ENCODE measurements around the gene LY86. TPM values are rescaled to one million over a fixed set of nuclear protein-coding genes. Genes with fewer than 3 reads are reported as not detected.

Gene LY86
- total RNA-seq, 2 experiments from 2014 or later: 1.8 to 2.0 TPM

DNA sequence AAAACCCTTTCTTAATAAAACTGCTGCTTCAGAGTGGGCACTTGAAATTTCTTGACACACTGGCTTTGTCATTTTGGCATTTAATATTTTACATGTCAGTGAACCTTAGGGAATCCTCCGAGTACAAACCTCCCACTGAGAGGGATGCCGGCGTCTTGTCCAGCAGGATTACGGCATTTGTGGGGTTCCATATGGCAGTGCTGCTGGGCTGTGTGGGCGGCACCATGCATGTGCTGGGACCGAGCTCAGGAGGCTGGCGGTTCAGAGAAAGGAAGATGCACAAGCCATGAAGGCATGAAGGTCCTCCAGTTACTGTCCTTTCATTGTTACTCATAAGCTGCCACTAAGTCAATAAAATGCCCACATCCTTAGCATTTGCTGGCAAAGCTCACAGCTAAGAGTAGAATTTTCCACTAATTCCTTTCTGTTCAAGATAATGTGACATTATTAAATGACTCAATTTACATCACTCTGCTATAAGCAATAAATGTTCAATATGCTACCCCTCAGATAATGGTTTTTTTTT lies 61.4 kb downstream of the LY86 start:
- Mint-ChIP-seq H3K4me1 (ENCODE audit: low read depth) (peaks cover 47% of the 10 kb centered on the region), H3K36me3 (ENCODE audit: low read depth) (no peaks in the 10 kb centered on the region), H3K9me3 (no peaks in the 10 kb centered on the region), H3K4me3 (no peak overlapping the region), H3K27me3 (ENCODE audit: low read depth) (no peaks in the 10 kb centered on the region), H3K27ac (no peak overlapping the region)
- intact Hi-C loops (cut with micrococcal nuclease): no loop called here
- peak; percentile 32 for DNase-seq
- CTCF ChIA-PET: interaction anchor here (0.6 to 1.1 kb wide), 3 partner anchors 26 to 74 kb away, joined by 3 read pairs; no protein-coding TSS in a partner anchor

- CTCF ChIA-PET: interaction anchor here (0.6 kb wide), 1 partner anchor 75 kb away, joined by 3 read pairs; no protein-coding TSS in a partner anchor
- no peak overlapping the region for H3K27ac Mint-ChIP-seq
- DNase-seq: no peak
- H3K4me3 Mint-ChIP-seq: no peak overlapping the region
- peaks cover 57% of the 10 kb centered on the region for H3K4me1 Mint-ChIP-seq (ENCODE audit: low read depth)
- no peaks in the 10 kb centered on the region for H3K27me3 Mint-ChIP-seq (ENCODE audit: low read depth)
- H3K36me3 Mint-ChIP-seq (ENCODE audit: low read depth): no peaks in the 10 kb centered on the region
- no peaks in the 10 kb centered on the region for H3K9me3 Mint-ChIP-seq
- intact Hi-C loops (cut with micrococcal nuclease): no loop called here
Observed at GRCh38 chr6:6650839-6651238, 62.3 kb downstream of the LY86 start.

- Mint-ChIP-seq H3K9me3 (no peaks in the 10 kb centered on the region), H3K4me1 (ENCODE audit: low read depth) (peaks cover 62% of the 10 kb centered on the region), H3K27ac (peak overlapping the region; percentile 30), H3K36me3 (ENCODE audit: low read depth) (no peaks in the 10 kb centered on the region), H3K27me3 (ENCODE audit: low read depth) (no peaks in the 10 kb centered on the region), H3K4me3 (no peak overlapping the region)
- CTCF ChIA-PET: no interaction called here
- intact Hi-C loops (cut with micrococcal nuclease): no loop called here
- no peak for DNase-seq
Observed at GRCh38 chr6:6651335-6651734, 62.8 kb downstream of the LY86 start.

DNA sequence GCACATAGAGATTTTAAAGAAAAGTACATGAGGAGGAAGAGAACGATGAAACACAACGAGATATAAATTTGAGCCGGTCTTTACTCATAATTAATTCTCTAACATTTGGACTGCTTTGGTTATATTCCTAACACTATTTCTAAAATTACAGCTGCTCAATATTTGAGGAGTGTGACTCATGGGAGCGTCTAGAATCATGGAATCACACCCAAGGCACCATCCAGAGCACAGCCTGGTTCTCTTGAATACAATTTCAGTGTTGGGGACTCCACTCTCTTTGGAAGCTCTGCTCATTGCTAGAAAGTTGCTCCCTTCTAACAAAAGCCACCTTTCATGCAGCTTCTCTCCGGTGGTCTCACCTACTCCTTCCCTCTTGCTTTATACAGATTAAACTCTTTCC lies 64.4 kb downstream of the LY86 start:
- no peak for DNase-seq
- Mint-ChIP-seq H3K9me3 (no peaks in the 10 kb centered on the region), H3K4me1 (ENCODE audit: low read depth) (peaks cover 78% of the 10 kb centered on the region), H3K27ac (peak overlapping the region; percentile 90), H3K4me3 (no peak overlapping the region), H3K36me3 (ENCODE audit: low read depth) (peaks cover 2% of the 10 kb centered on the region), H3K27me3 (ENCODE audit: low read depth) (no peaks in the 10 kb centered on the region)
- intact Hi-C loops (cut with micrococcal nuclease): no loop called here
- CTCF ChIA-PET: interaction anchor here (0.8 kb wide), 1 partner anchor 69 kb away, joined by 3 read pairs; no protein-coding TSS in a partner anchor

DNA sequence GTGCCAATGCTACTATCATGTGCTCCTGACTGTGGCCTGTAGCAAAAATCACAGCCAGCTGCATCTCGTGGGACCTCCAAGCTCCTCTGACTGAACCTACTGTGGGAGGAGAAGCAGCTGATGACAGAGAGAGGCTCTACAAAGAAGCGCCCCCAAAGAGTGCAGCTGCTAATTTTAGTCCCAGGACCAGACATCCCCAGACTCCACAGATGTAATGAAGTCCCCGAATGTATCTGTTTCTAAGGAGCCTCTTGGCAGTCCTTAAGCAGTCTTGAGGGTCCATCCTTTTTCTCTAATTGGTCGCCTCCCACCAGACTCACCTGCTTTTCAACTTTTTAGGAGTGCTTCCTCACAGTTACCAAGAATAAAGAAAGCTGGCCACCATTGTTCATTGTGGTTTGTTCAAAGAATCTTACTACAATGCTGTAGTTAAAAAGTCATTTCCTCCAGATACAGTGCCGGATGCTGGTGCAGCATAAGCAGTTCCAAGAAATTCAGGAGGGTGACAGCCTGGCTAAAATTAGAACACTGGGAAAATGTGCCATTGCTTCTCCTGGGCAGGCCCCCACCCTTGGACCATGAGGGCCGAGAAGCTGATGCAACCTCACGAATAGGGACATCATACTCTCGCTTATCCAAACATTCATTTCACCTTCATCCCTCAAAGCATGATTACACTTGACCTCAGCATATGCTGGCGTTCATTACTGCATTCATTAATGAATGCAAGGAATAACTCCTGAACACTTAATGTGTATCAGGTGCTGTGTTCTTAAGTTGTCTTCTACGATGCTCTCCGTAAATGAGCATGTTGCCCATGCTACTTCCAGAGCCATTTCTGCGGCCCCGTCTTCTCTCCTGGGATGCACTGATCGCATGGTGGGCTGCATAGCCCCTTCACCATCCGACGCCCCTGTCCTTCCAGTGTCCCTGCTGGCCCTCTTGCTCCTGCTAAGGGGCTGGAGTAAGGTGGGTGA lies 66.4 kb downstream of the LY86 start:
- CTCF ChIA-PET: interaction anchor here (0.6 kb wide), 1 partner anchor 542 kb away, joined by 3 read pairs; no protein-coding TSS in a partner anchor
- intact Hi-C loops (cut with micrococcal nuclease): loop anchor here (5.0 kb wide), 1 partner anchor 482 kb away; no protein-coding TSS in a partner anchor
- H3K9me3 Mint-ChIP-seq: no peaks in the 10 kb centered on the region
- H3K27ac Mint-ChIP-seq: peak overlapping the region; percentile 90
- H3K36me3 Mint-ChIP-seq (ENCODE audit: low read depth): peaks cover 2% of the 10 kb centered on the region
- peaks cover 90% of the 10 kb centered on the region for H3K4me1 Mint-ChIP-seq (ENCODE audit: low read depth)
- peak overlapping the region; percentile 43 for H3K4me3 Mint-ChIP-seq
- peak; percentile 70 for DNase-seq
- no peaks in the 10 kb centered on the region for H3K27me3 Mint-ChIP-seq (ENCODE audit: low read depth)

GRCh38 chr6:6655805-6656251 lies 67.3 kb downstream of the LY86 start:
- CTCF ChIA-PET: no interaction called here
- peak; percentile 49 for DNase-seq
- peaks cover 87% of the 10 kb centered on the region for H3K4me1 Mint-ChIP-seq (ENCODE audit: low read depth)
- H3K36me3 Mint-ChIP-seq (ENCODE audit: low read depth): peaks cover 2% of the 10 kb centered on the region
- H3K9me3 Mint-ChIP-seq: no peaks in the 10 kb centered on the region
- H3K27ac Mint-ChIP-seq: peak overlapping the region; percentile 90
- intact Hi-C loops (cut with micrococcal nuclease): loop anchor here (1.0 to 5.0 kb wide), 6 partner anchors 42 to 481 kb away; no protein-coding TSS in a partner anchor
- no peaks in the 10 kb centered on the region for H3K27me3 Mint-ChIP-seq (ENCODE audit: low read depth)
- peak overlapping the region; percentile 2 for H3K4me3 Mint-ChIP-seq

GRCh38 chr6:6656287-6656686 lies 67.8 kb downstream of the LY86 start:
- H3K9me3 Mint-ChIP-seq: no peaks in the 10 kb centered on the region
- intact Hi-C loops (cut with micrococcal nuclease): loop anchor here (1.0 to 5.0 kb wide), 6 partner anchors 42 to 481 kb away; no protein-coding TSS in a partner anchor
- CTCF ChIA-PET: no interaction called here
- H3K4me3 Mint-ChIP-seq: no peak overlapping the region
- peak; percentile 42 for DNase-seq
- H3K27ac Mint-ChIP-seq: peak overlapping the region; percentile 90
- H3K4me1 Mint-ChIP-seq (ENCODE audit: low read depth): peaks cover 87% of the 10 kb centered on the region
- H3K27me3 Mint-ChIP-seq (ENCODE audit: low read depth): no peaks in the 10 kb centered on the region
- peaks cover 2% of the 10 kb centered on the region for H3K36me3 Mint-ChIP-seq (ENCODE audit: low read depth)

- Mint-ChIP-seq H3K4me3 (no peak overlapping the region), H3K36me3 (ENCODE audit: low read depth) (peaks cover 2% of the 10 kb centered on the region), H3K9me3 (no peaks in the 10 kb centered on the region), H3K4me1 (ENCODE audit: low read depth) (peaks cover 83% of the 10 kb centered on the region), H3K27me3 (ENCODE audit: low read depth) (no peaks in the 10 kb centered on the region), H3K27ac (peak overlapping the region; percentile 90)
- DNase-seq: peak; percentile 29
- CTCF ChIA-PET: no interaction called here
- intact Hi-C loops (cut with micrococcal nuclease): loop anchor here (2.0 to 5.0 kb wide), 2 partner anchors 142 to 480 kb away; no protein-coding TSS in a partner anchor
Observed at GRCh38 chr6:6657085-6657819, 68.7 kb downstream of the LY86 start.

- intact Hi-C loops (cut with micrococcal nuclease): loop anchor here (2.0 to 5.0 kb wide), 2 partner anchors 143 to 479 kb away; no protein-coding TSS in a partner anchor
- no peaks in the 10 kb centered on the region for H3K9me3 Mint-ChIP-seq
- no peak overlapping the region for H3K4me3 Mint-ChIP-seq
- H3K4me1 Mint-ChIP-seq (ENCODE audit: low read depth): peaks cover 77% of the 10 kb centered on the region
- no peak for DNase-seq
- CTCF ChIA-PET: no interaction called here
- H3K36me3 Mint-ChIP-seq (ENCODE audit: low read depth): peaks cover 2% of the 10 kb centered on the region
- peak overlapping the region; percentile 90 for H3K27ac Mint-ChIP-seq
- no peaks in the 10 kb centered on the region for H3K27me3 Mint-ChIP-seq (ENCODE audit: low read depth)
Observed at GRCh38 chr6:6657820-6658217, 69.3 kb downstream of the LY86 start.

GRCh38 chr6:6659600-6660327 lies 71.2 kb downstream of the LY86 start:
- CTCF ChIA-PET: interaction anchor here (0.9 to 2.9 kb wide), 3 partner anchors 15 to 104 kb away, joined by 4 to 12 read pairs (median 4); no protein-coding TSS in a partner anchor
- Mint-ChIP-seq H3K4me1 (ENCODE audit: low read depth) (peaks cover 62% of the 10 kb centered on the region), H3K36me3 (ENCODE audit: low read depth) (peaks cover 2% of the 10 kb centered on the region), H3K9me3 (no peaks in the 10 kb centered on the region), H3K4me3 (no peak overlapping the region), H3K27me3 (ENCODE audit: low read depth) (no peaks in the 10 kb centered on the region), H3K27ac (peak overlapping the region; percentile 90)
- intact Hi-C loops (cut with micrococcal nuclease): loop anchor here (5.0 kb wide), 1 partner anchor 478 kb away; no protein-coding TSS in a partner anchor
- DNase-seq: peak; percentile 34

- intact Hi-C loops (cut with micrococcal nuclease): no loop called here
Observed at GRCh38 chr6:6660339-6661045, 72.0 kb downstream of the LY86 start.

More at GRCh38 chr6:6660339-6661045, 72.0 kb downstream of the LY86 start:
- no peaks in the 10 kb centered on the region for H3K27me3 Mint-ChIP-seq (ENCODE audit: low read depth)
- H3K9me3 Mint-ChIP-seq: no peaks in the 10 kb centered on the region
- CTCF ChIA-PET: interaction anchor here (0.9 to 2.9 kb wide), 3 partner anchors 14 to 104 kb away, joined by 4 to 12 read pairs (median 4); no protein-coding TSS in a partner anchor
- DNase-seq: no peak
- peaks cover 2% of the 10 kb centered on the region for H3K36me3 Mint-ChIP-seq (ENCODE audit: low read depth)
- peaks cover 54% of the 10 kb centered on the region for H3K4me1 Mint-ChIP-seq (ENCODE audit: low read depth)
- no peak overlapping the region for H3K27ac Mint-ChIP-seq
- H3K4me3 Mint-ChIP-seq: no peak overlapping the region

All from activated naive CD4-positive, alpha-beta T cell treated with anti-CD3 and anti-CD28 coated beads for 36 hours (primary cell).